ENCODE data around the gene SOX30. TPM values are rescaled to one million over a fixed set of nuclear protein-coding genes. Genes with fewer than 3 reads are reported as not detected.

SOX30 gene
- polyA plus RNA-seq, 1 donor from 2014 or later, result 0.81 TPM

DNA sequence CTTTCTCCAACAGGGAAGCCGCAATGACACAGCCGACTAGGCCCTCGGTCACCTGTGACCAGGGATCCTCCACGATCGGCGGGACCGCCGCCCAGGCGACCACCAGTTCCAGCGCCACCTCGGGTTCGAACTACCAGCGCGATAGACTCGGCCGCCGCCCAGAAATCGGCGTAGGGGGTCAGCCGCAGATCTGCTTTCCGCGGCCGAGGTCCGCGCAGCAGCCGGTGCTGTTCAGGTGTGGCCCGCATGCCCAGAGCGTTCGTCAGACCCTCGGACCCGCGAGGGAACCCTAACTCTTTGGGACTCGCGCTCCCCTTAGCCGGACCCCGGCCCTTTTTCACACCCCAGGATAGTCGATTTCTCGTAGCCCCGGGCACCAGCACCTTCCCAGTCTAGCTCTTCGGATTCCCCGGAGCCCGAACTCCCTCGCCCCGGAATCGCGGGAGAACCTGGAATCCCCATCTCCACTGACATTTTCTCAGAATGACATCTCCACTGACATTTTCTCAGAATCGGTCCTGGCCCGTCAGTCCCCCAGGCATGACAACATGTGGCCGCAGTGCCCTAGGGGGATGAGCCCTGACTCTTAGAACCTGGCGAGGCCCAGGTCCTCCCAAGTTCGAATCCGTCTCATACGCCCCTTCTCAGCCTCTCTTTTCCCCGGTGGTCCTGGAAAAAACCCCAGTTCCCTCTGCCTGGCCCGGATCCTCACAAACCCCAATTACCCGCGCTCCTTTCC, 19.5 kb upstream of the SOX30 start:
- peaks cover 16% of the 10 kb centered on the region for H3K27me3 Mint-ChIP-seq
- peaks cover 21 to 28% (median 25%) of the 10 kb centered on the region in 3 donors for H3K4me1 Mint-ChIP-seq
- no peaks in the 10 kb centered on the region for H3K36me3 Mint-ChIP-seq
- H3K4me3 Mint-ChIP-seq, result peak overlapping the region; percentile 92 to 98 (median 96)
- no peaks in the 10 kb centered on the region for H3K9me3 Mint-ChIP-seq
- H3K27ac Mint-ChIP-seq, result peak overlapping the region in 1 of 3 donors; percentile 95

- peak within 1 kb of the TSS; percentile 5 to 95 (median 9) for H3K27ac Mint-ChIP-seq
- peaks cover 21 to 28% (median 25%) of the 10 kb centered on the region in 3 donors for H3K4me1 Mint-ChIP-seq
- H3K9me3 Mint-ChIP-seq, result no peaks in the 10 kb centered on the region
- H3K27me3 Mint-ChIP-seq, result peaks cover 16% of the 10 kb centered on the region
- peak within 1 kb of the TSS; percentile 92 to 98 (median 96) for H3K4me3 Mint-ChIP-seq
- no peaks in the 10 kb centered on the region for H3K36me3 Mint-ChIP-seq
Measured at GRCh38 chr5:157670662-157671591, 18.7 kb upstream of the SOX30 start, which contains the start of gene C5orf52. Gene C5orf52 (plus strand): TSS chr5:157671533. CDS start chr5:157671615, 82 bp downstream.

DNA sequence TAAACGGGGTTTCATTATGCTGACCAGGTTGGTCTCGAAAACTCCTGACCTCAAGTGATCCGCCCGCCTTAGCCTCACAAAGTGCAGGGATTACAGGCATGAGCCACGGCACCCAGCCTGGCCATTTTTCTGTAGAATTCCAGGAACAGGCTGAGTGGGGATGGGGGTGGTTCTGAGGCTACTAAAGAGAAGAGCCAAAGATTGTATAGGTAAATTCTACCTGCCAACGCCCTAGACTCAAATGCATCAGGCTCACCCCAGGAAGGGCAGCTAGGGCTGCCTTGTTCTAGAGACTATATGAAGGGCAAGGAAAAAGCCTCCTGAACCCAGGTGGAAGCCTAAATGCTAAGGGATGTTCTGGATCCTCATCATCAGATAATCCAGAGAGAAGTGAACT, 17.5 kb upstream of the SOX30 start:
- H3K4me1 Mint-ChIP-seq, result peaks cover 21 to 31% (median 25%) of the 10 kb centered on the region in 3 donors
- H3K9me3 Mint-ChIP-seq, result peaks cover 0 to under 1% (median 0%) of the 10 kb centered on the region in 3 donors
- H3K36me3 Mint-ChIP-seq, result peaks cover 3% of the 10 kb centered on the region
- peaks cover 16% of the 10 kb centered on the region for H3K27me3 Mint-ChIP-seq
- H3K4me3 Mint-ChIP-seq, result peak overlapping the region; percentile 92 to 98 (median 96)
- H3K27ac Mint-ChIP-seq, result peak overlapping the region in 1 of 3 donors; percentile 12

DNA sequence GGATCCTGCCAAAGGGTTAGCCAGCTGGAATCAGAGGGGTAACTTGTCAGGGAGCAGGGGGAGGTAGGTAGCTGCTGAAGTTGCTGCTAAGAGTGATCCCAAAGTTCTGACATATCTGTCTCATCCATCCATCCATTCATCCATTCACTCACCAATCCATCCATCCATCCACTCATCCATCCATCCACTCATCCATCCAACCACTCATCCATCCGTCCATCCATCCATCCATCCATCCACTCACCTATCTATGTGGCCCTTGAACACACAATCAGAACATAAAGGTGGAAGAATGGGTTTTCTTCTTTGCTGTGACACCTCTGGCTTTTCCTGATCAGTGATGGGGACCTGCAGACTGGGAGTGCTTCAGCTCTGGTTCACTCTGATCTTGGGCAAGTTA, 16.1 kb upstream of the SOX30 start:
- H3K27me3 Mint-ChIP-seq, result peaks cover 16% of the 10 kb centered on the region
- H3K9me3 Mint-ChIP-seq, result peaks cover 0 to 3% (median 2%) of the 10 kb centered on the region in 3 donors
- peaks cover 22 to 31% (median 25%) of the 10 kb centered on the region in 3 donors for H3K4me1 Mint-ChIP-seq
- H3K4me3 Mint-ChIP-seq, result no peak overlapping the region
- H3K36me3 Mint-ChIP-seq, result peaks cover 3% of the 10 kb centered on the region
- peak overlapping the region in 2 of 3 donors; percentile 3 to 90 for H3K27ac Mint-ChIP-seq

DNA sequence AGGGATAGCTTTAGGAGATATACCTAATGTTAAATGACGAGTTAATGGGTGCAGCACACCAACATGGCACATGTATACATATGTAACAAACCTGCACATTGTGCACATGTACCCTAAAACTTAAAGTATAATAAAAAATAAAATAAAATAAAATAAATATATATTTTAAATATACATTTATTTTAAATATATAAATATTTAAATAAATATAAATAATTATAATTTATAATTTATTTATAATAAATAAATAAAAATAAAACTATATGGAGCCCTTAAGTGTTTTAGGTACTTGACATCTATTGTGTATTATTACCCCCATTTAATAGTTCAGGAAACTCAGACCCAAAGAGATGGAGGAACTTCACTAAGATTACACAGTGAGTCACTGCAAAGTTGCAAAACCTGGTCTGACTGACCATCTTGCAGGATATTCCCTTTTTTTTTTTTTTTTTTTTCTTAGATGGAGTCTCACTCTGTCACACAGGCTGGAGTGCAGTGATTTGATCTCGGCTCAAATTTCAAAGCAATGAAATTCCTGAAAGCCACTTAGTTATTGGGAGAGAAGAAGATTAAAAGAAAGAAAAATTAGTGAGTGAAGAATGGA, 13.3 kb upstream of the SOX30 start:
- Mint-ChIP-seq H3K4me3 (no peak overlapping the region), H3K27me3 (peaks cover 5% of the 10 kb centered on the region), H3K27ac (no peak overlapping the region), H3K36me3 (peaks cover 3% of the 10 kb centered on the region), H3K4me1 (peaks cover 17 to 25% (median 23%) of the 10 kb centered on the region in 3 donors), H3K9me3 (peaks cover 0 to 3% (median 2%) of the 10 kb centered on the region in 3 donors)

DNA sequence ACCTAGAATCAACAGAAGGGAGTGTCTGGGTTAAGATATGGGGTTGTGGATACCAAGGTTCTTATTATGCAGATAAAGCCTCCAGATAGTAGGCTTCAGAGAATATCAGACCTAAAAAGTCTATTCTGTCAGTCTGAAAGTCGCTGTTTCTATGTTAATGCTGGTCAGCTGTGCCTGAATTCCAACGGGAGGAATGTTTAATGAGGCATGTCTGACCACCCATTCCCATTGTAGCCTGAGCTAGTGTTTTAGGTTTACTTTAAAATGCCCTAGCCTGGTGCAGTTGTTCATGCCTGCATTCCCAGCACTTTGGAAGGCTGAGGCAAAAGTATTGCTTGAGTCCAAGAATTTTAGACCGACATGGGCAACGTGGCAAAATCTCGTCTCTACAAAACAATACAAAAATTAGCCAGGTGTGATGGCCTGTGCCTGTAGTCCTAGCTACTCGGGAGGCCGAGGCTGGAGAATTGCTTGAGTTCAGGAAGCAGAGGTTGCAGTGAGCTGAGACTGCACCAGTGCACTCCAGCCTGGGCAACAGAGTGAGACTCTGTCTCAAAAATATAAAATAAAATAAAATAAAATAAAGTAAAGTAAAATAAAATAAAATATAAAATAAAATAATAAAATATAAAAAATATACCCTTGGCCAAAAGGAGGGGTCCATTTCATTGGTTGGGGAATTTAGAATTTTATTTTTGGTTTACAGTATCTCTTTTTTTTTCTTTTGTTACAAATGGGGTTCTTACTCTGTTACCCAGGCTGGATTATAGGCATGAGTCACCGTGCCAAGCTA, 7.8 kb upstream of the SOX30 start:
- no peak overlapping the region for H3K4me3 Mint-ChIP-seq
- H3K4me1 Mint-ChIP-seq, result peaks cover 4 to 9% (median 7%) of the 10 kb centered on the region in 3 donors
- peaks cover 19% of the 10 kb centered on the region for H3K36me3 Mint-ChIP-seq
- H3K9me3 Mint-ChIP-seq, result peaks cover 7 to 12% (median 8%) of the 10 kb centered on the region in 3 donors
- H3K27ac Mint-ChIP-seq, result no peak overlapping the region
- no peaks in the 10 kb centered on the region for H3K27me3 Mint-ChIP-seq

DNA sequence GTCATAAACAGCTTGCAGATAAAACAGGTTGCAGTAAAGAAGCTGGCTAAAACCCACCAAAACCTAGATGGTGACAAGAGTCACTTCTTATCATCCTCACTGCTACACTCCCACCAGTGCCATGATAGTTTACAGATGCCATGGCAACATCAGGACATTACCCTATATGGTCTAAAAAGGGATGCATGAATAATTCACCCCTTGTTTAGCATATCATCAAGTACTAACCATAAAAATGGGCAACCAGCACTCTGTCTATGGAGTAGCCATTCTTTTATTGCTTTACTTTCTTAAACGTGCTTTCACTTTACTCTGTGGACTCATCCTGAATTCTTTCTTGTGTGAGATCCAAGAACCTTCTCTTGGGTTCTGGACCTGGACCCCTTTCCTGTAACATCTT, 6.7 kb upstream of the SOX30 start:
- Mint-ChIP-seq H3K36me3 (peaks cover 19% of the 10 kb centered on the region), H3K4me3 (no peak overlapping the region), H3K9me3 (peaks cover 7 to 12% (median 10%) of the 10 kb centered on the region in 3 donors)

DNA sequence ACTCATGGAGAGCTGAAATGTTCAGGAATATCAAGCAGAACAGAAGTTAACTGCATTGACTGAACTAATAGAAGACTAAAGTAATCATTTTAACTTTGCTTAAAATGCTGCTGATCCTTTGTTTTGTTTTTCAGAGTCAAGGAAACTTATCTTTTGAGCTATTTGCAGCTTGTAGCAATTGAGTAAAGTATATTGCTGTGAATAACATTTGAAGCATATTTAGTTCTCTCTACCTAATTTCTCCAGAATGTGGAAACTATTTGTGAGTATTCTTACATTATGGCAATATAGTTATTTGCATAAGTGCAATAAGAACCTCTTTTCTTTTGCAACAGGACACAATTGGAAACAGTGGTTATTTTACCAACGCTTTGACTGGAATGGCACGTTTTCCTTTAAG, 5.3 kb upstream of the SOX30 start:
- Mint-ChIP-seq H3K27me3 (no peaks in the 10 kb centered on the region), H3K36me3 (peaks cover 26% of the 10 kb centered on the region), H3K9me3 (peaks cover 7 to 16% (median 14%) of the 10 kb centered on the region in 3 donors), H3K4me1 (peaks cover 8 to 10% (median 10%) of the 10 kb centered on the region in 3 donors), H3K4me3 (no peak overlapping the region), H3K27ac (no peak overlapping the region)

More for the DNA sequence above, 6.7 kb upstream of the SOX30 start:
- H3K4me1 Mint-ChIP-seq, result peaks cover 4 to 9% (median 7%) of the 10 kb centered on the region in 3 donors
- H3K27ac Mint-ChIP-seq, result no peak overlapping the region
- H3K27me3 Mint-ChIP-seq, result no peaks in the 10 kb centered on the region

DNA sequence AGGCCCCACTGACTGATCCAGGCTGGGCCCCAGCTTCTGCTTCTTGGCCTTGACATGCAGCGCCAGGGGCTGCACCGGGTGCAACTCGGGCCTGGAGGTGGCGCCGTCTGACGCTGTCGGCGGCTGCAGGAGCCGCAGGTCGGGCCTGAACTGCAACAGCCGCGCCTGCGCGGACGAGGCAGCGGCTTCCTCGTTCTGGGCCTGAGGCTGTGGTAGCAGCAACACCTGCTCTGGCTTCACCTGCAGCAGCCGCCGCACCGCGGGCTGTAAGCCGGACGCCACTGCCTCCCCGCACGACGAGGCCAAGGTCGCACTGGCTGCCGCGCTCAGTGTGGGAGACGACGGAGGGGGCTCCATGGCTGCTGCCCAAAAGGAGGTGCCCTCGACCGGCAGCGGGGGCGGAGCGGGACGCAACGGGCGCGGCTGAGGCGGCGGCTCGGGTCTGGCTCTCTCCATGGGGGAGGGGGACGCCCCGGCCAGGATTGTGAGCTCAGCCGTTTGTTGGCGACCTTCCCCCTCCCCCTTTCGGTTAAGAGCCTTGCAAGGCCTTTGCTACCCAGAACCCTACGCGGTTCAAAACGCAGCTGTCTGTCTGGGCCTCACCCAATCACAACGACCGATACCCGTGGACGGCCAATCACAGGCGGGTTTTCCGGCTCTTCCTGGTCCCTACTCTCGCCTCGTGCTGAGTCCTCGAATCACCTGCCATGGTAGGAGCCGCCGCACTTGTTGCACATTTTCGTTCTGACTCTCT, 438 bp downstream of the SOX30 start:
- Mint-ChIP-seq H3K27me3 (no peaks in the 10 kb centered on the region), H3K27ac (peak overlapping the region; percentile 85 to 90 (median 86)), H3K4me1 (peaks cover 28 to 31% (median 29%) of the 10 kb centered on the region in 3 donors), H3K4me3 (peak overlapping the region; percentile 76 to 95 (median 88)), H3K9me3 (peaks cover 3 to 11% (median 10%) of the 10 kb centered on the region in 3 donors), H3K36me3 (peaks cover 11% of the 10 kb centered on the region)

- H3K9me3 Mint-ChIP-seq, result peaks cover 2 to 11% (median 10%) of the 10 kb centered on the region in 3 donors
- H3K27me3 Mint-ChIP-seq, result no peaks in the 10 kb centered on the region
- peak overlapping the region; percentile 85 to 90 (median 86) for H3K27ac Mint-ChIP-seq
- peak overlapping the region; percentile 76 to 92 (median 88) for H3K4me3 Mint-ChIP-seq
- H3K4me1 Mint-ChIP-seq, result peaks cover 31 to 36% (median 36%) of the 10 kb centered on the region in 3 donors
- peaks cover 9% of the 10 kb centered on the region for H3K36me3 Mint-ChIP-seq
Measured at GRCh38 chr5:157650991-157651611, 1.1 kb downstream of the SOX30 start.

GRCh38 chr5:157649101-157649500, 3.1 kb downstream of the SOX30 start:
- Mint-ChIP-seq H3K27me3 (no peaks in the 10 kb centered on the region), H3K4me1 (peaks cover 34 to 38% (median 36%) of the 10 kb centered on the region in 3 donors), H3K9me3 (peaks cover 0 to 7% (median 4%) of the 10 kb centered on the region in 3 donors), H3K36me3 (peaks cover 7% of the 10 kb centered on the region), H3K4me3 (peak overlapping the region in 1 of 4 donors; percentile 55), H3K27ac (no peak overlapping the region)

- Mint-ChIP-seq H3K27me3 (no peaks in the 10 kb centered on the region), H3K36me3 (peaks cover 4% of the 10 kb centered on the region), H3K27ac (no peak overlapping the region), H3K4me1 (peaks cover 32 to 38% (median 36%) of the 10 kb centered on the region in 3 donors), H3K9me3 (peaks cover 0 to 4% (median 2%) of the 10 kb centered on the region in 3 donors), H3K4me3 (peak overlapping the region in 1 of 4 donors; percentile 55)
Measured at GRCh38 chr5:157648275-157648990, 3.8 kb downstream of the SOX30 start.
